ENCODE measurements around the gene TCHH.
"Not testable (repeated sequence)": the region's sequence is repeated elsewhere in the genome, so short reads cannot be mapped to it uniquely, and the experiment has no call there.

TCHH gene

GRCh38 chr1:152115344-152115743, at the start of gene TCHH:
TSS of gene TCHH (minus strand) at chr1:152115444. CDS start at chr1:152114080, 1,364 bp downstream.
- in situ Hi-C loops (cut with MboI; ENCODE audit: low sequenced_read_pairs) = no loop called here

DNA sequence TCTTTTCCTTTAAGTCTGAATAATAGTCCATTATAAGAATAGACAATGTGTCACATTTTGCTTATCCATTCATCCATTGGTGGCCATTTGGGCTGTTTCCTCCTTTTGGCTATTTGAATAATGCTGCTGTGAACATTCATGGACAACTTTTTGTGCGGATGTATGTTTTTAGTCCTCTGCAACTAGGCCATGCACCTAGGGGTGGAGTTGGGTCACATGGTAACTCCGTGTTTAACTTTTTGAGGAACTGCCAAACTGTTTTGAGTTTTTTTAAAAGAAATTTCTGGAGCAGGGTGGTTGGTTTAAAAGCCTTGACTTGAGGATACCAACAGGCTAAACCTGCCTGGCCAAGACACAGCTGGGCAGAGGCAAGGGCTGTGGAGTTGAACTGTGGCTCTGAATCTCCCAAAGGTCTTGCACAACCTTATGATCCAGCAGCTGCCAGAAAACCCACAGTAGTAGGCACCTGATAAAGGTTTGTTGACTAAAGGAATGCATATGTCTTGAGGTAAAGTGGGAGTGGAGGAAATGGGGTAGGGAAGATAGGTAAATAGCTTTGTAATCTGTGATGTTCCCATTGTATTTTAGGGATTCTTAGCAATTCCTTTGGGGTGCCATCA, 49.4 kb upstream of the TCHH start:
- in situ Hi-C loops (cut with MboI; ENCODE audit: low sequenced_read_pairs) = no loop called here

DNA sequence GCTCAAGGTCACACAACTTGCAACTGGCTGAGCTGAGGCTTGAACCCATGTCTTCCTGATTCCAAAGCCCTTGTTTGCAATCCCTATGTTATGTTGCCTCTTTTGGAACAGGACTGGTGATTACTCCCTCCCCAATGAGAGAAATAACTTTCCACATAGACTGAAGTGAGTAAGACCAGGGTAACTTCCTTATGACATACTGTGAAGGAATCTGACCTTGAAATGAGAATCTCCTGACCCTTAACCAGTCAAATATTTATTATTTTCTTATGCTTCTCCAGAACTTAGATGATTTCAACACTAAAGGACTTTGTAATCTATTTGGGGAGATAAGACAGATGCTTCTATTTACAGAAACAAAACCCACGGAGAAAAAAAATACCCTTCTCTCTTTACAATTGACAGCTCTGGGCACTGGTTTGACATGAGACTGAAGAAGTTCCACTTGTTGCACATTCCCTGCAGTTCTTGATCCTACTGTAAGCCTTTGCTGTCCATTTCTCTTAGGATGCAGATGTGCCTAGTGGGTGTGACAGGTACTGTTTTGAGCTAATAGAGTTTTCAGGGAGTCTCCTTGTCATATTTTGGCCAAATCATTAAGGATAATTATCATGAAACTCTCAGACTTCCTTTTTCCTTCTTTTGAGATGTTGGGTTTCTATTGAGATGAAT, 47.7 kb upstream of the TCHH start:
- in situ Hi-C loops (cut with MboI; ENCODE audit: low sequenced_read_pairs) = no loop called here

GRCh38 chr1:152160576-152160975, 45.3 kb upstream of the TCHH start:
- in situ Hi-C loops (cut with MboI; ENCODE audit: low sequenced_read_pairs) = no loop called here

GRCh38 chr1:152159144-152159543, 43.9 kb upstream of the TCHH start, which contains the start of gene RPTN:
TSS of gene RPTN (minus strand) at chr1:152159228. CDS start at chr1:152157889, 1,339 bp downstream.
- in situ Hi-C loops (cut with MboI; ENCODE audit: low sequenced_read_pairs) = no loop called here

DNA sequence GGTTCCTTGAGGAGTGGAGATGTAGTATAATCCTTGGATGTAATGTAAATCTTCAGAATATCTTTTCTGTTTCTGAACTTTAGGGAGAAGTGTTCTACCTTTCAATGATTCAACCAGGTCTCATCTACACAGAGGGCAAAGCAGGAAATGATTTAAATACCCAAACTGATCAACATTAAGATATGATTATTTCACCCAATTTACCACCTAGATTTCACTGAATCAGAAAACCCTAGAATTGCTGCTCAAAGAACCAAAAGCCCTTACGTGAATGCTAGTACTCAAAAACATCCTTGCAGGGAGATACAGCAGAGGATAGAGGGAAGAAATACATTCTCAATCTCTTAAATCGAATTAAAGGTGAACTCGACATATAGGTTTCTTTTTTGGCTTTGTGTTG, 38.8 kb upstream of the TCHH start:
- in situ Hi-C loops (cut with MboI; ENCODE audit: low sequenced_read_pairs) = no loop called here

GRCh38 chr1:152151646-152152045, 36.4 kb upstream of the TCHH start:
- in situ Hi-C loops (cut with MboI; ENCODE audit: low sequenced_read_pairs) = no loop called here

GRCh38 chr1:152148981-152149380, 33.7 kb upstream of the TCHH start:
- in situ Hi-C loops (cut with MboI; ENCODE audit: low sequenced_read_pairs) = no loop called here

GRCh38 chr1:152148051-152148450, 32.8 kb upstream of the TCHH start:
- in situ Hi-C loops (cut with MboI; ENCODE audit: low sequenced_read_pairs) = no loop called here

- in situ Hi-C loops (cut with MboI; ENCODE audit: low sequenced_read_pairs) = no loop called here
These were observed 30.5 kb upstream of the TCHH start for GRCh38 chr1:152145769-152146168.

DNA sequence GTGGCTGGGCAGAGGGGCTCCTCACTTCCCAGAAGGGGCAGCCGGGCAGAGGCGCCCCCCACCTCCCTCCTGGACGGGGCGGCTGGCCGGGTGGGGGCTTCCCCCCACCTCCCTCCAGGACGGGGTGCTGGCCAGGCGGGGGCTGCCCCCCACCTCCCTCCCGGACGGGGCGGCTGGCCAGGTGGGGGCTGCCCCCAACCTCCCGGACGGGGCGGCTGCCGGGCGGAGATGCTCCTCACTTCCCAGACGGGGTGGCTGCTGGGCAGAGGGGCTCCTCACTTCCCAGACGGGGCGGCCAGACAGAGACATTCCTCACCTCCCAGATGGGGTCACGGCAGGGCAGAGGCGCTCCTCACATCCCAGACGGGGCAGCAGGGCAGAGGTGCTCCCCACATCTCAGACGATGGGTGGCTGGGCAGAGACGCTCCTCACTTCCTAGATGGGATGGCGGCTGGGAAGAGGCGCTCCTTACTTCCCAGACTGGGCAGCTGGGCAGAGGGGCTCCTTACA, 29.5 kb upstream of the TCHH start:
- in situ Hi-C loops (cut with MboI; ENCODE audit: low sequenced_read_pairs) = not testable (repeated sequence)

- in situ Hi-C loops (cut with MboI; ENCODE audit: low sequenced_read_pairs) = no loop called here
These were observed 28.1 kb upstream of the TCHH start for GRCh38 chr1:152143150-152143887.

- in situ Hi-C loops (cut with MboI; ENCODE audit: low sequenced_read_pairs) = no loop called here
These were observed 26.8 kb upstream of the TCHH start for GRCh38 chr1:152141971-152142584.

DNA sequence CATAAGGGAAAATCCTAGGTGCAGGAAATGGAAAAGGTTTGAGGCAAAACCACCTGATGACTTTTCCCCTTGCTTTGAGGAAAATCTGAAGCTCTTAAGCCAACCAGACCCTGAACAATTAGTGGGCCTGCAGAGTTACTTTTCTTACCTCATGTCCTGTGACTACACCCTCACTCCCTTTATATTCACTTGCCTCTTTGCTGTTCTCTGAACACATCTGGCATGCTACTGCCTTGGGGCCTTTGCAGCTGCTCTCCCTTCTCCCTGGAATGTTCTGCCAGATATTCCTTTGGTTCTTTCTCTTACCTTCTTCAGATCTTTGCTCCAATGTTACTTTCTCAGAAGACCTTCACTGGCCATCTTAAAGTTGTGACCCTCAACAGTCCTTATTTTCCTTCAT, 22.0 kb upstream of the TCHH start:
- in situ Hi-C loops (cut with MboI; ENCODE audit: low sequenced_read_pairs) = loop anchor here (10.0 kb wide), 1 partner anchor 48 kb away; no protein-coding TSS in a partner anchor

DNA sequence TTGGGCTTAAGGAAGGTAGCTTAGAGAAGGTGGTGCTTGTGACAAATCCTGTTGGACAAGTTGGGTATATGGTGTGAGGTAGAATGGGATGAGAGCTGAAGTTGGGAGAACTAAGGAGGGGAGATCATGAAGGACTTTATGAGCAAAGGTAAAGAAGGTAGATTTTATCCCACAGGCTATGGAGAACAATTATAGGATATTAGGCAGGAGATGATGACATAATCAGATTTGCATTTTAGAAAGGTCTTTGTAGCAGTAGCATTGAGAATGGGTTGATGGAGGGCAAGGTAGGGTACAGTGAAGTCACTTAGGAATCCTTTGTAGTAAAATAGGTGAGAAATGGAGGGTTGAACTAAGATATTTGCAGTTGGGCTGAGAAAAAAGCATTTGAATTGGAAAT, 14.9 kb upstream of the TCHH start:
- in situ Hi-C loops (cut with MboI; ENCODE audit: low sequenced_read_pairs) = loop anchor here (10.0 kb wide), 1 partner anchor 55 kb away; no protein-coding TSS in a partner anchor

DNA sequence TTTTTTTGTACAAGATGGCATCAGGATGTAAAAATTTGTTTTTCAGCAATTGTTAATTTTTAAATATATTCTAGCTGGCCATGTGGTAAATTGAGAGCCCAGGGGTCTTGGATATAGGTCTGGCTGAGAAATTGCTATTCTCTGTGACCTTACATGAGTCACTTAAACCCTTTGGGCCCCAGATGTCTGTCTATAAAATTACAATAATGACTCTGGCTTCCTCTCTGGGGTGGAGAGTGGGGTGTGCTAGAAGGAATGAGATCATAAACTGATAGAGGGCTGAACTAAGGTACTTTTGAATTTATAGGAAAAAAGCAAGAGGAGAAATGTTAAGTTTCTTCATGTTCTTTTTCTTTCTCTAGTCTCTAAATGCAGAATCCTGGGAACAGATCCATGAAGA, 12.4 kb upstream of the TCHH start:
- in situ Hi-C loops (cut with MboI; ENCODE audit: low sequenced_read_pairs) = no loop called here

DNA sequence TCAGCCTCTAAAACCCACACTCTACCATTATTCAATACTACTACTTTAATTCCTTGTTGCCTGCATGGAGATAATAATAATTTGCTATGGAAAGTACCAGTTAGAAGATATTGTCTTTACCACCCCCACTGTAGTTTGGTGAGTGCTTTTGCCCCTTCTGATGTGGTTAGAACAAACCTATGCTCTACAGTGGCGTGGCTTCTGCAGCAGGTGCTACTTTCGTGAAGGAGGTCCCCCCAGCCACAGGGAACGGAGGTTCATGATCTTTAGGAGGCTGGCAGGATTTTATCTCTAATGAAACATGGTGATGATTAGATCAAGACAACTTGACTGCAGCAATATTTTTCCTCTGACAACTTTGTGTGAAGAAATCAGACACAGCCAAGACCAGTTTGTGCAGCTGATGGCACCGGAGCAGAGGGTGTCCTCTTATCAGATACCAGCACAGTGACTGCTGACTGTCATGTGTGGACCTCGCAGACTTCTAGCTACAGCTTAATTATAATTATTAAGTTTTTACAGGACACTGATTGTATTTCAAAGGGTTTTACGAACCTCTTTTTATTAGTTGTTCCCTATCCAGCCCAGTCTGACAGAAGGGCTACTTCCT, 10.7 kb upstream of the TCHH start:
- in situ Hi-C loops (cut with MboI; ENCODE audit: low sequenced_read_pairs) = no loop called here

GRCh38 chr1:152118915-152119314, 3.7 kb upstream of the TCHH start:
- in situ Hi-C loops (cut with MboI; ENCODE audit: low sequenced_read_pairs) = no loop called here

DNA sequence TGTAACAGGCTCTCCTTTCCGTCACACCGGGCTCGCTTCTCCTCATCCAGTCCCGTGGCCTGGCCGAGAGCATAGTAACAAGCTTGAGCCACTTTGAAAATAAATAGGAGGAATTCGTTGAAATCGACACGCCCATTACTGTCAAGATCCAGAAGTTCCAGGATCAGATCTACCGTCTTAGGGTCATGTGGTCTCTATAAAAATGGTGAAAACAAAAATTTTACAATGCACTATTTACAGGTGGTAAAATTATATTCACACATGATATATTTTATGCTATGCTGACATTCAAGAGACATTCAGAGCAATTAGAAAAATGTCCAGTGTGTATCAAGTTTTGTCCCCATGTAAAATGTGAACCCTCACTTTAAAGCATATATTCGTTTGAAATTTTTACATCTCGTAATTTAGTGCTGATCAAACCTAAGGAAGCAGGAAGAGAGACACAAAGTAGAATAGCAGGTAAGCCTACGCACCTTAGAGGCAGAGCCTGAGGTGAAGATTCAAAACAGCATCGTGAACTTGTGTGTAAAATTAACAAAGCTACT, 2.3 kb downstream of the TCHH start:
- in situ Hi-C loops (cut with MboI; ENCODE audit: low sequenced_read_pairs) = no loop called here

DNA sequence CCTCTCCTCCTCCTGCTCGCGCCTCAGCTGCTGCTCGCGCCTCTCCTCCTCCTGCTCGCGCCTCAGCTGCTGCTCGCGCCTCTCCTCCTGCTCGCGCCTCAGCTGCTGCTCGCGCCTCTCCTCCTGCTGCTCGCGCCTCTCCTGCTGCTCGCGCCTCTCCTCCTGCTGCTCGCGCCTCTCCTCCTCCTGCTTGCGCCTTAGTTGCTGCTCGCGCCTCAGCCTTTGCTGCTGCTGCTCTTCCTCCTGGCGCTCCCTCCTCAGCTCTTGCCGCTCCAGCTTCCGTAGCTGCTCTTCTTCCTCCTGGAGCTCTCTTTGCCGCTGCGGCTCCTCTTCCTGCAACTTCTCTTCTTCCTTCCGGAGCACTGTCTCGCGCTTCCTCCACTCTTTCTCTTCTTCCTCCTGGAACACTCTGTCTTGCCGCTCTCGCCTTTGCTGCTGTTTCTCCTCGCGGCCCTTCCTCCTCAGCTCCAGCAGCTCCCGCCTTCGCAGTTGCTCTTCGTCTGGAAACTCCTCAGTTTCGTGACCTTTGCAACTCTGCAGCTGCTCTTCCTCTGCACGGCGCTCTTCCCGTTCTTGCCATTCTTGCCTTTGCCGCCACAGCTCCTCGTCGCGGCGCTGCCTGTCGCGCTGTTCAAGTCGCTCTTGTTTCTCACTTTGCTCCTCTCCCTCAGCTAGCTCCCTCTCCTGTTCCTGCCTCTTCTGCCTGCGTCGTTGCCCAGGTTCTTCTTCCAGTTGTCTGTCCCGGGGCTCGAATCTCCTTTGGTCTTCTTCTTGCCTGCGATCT, 3.0 kb downstream of the TCHH start:
- in situ Hi-C loops (cut with MboI; ENCODE audit: low sequenced_read_pairs) = no loop called here

Measured in HL-60/S4 treated with phorbol 12-myristate 13-acetate at 8.2 ng/mL for 4 days and 3 days (cell line).